ENCODE measurements around the gene ANAPC4.

Gene ANAPC4

DNA sequence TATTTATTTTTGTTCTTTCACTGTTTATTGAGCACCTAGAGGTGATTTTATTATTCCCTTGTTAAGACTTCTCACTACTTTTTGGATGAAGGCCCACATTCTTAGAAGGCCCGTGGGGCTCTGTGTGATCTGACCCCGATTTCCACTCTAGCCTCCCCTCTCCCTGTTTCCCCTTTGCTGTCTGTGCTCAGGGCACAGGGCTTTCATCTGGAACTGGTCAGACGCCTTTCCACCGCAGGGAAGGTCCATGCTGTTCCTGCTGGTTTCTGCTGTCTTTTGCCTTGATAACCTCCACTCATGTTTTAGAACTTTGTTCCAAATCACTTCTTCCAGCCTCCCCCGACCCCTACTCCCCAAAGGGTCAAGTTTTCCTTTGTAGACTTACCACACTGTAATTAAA lies 31.3 kb upstream of the ANAPC4 start:
- TF ChIP-seq TAF1 (IDR thresholded peaks at IDR 0.05; ENCODE audit: borderline replicate concordance, insufficient read depth, low read length) (no peak), POLR2AphosphoS5 (IDR thresholded peaks at IDR 0.05; ENCODE audit: low read depth, low read length) (no peak), FOXP2 (optimal IDR thresholded peaks at IDR 0.05; ENCODE audit: borderline replicate concordance, extremely low read depth, extremely low read length, insufficient read depth) (no peak), SIN3A (IDR thresholded peaks at IDR 0.05; ENCODE audit: borderline replicate concordance, insufficient read depth, low read length) (no peak)
- TF ChIP-seq, protein P1, sequence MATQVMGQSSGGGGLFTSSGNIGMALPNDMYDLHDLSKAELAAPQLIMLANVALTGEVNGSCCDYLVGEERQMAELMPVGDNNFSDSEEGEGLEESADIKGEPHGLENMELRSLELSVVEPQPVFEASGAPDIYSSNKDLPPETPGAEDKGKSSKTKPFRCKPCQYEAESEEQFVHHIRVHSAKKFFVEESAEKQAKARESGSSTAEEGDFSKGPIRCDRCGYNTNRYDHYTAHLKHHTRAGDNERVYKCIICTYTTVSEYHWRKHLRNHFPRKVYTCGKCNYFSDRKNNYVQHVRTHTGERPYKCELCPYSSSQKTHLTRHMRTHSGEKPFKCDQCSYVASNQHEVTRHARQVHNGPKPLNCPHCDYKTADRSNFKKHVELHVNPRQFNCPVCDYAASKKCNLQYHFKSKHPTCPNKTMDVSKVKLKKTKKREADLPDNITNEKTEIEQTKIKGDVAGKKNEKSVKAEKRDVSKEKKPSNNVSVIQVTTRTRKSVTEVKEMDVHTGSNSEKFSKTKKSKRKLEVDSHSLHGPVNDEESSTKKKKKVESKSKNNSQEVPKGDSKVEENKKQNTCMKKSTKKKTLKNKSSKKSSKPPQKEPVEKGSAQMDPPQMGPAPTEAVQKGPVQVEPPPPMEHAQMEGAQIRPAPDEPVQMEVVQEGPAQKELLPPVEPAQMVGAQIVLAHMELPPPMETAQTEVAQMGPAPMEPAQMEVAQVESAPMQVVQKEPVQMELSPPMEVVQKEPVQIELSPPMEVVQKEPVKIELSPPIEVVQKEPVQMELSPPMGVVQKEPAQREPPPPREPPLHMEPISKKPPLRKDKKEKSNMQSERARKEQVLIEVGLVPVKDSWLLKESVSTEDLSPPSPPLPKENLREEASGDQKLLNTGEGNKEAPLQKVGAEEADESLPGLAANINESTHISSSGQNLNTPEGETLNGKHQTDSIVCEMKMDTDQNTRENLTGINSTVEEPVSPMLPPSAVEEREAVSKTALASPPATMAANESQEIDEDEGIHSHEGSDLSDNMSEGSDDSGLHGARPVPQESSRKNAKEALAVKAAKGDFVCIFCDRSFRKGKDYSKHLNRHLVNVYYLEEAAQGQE (IDR thresholded peaks at IDR 0.05; ENCODE audit: insufficient read depth in 1 of 2, low read depth in 2 of 2, low read length in 2 of 2): no peak

GRCh38 chr4:25346913-25347312 lies 30.1 kb upstream of the ANAPC4 start:
- no peak for TF ChIP-seq FOXP2 (optimal IDR thresholded peaks at IDR 0.05; ENCODE audit: borderline replicate concordance, extremely low read depth, extremely low read length, insufficient read depth)
- no peak for TF ChIP-seq POLR2AphosphoS5 (IDR thresholded peaks at IDR 0.05; ENCODE audit: low read depth, low read length)
- no peak for TF ChIP-seq TAF1 (IDR thresholded peaks at IDR 0.05; ENCODE audit: borderline replicate concordance, insufficient read depth, low read length)
- TF ChIP-seq, protein P1 (IDR thresholded peaks at IDR 0.05; ENCODE audit: insufficient read depth in 1 of 2, low read depth in 2 of 2, low read length in 2 of 2): no peak
- no peak for TF ChIP-seq SIN3A (IDR thresholded peaks at IDR 0.05; ENCODE audit: borderline replicate concordance, insufficient read depth, low read length)

GRCh38 chr4:25347473-25347872 lies 29.6 kb upstream of the ANAPC4 start:
- TF ChIP-seq TAF1 (IDR thresholded peaks at IDR 0.05; ENCODE audit: borderline replicate concordance, insufficient read depth, low read length): no peak
- TF ChIP-seq, protein P1 (IDR thresholded peaks at IDR 0.05; ENCODE audit: insufficient read depth in 1 of 2, low read depth in 2 of 2, low read length in 2 of 2): no peak

DNA sequence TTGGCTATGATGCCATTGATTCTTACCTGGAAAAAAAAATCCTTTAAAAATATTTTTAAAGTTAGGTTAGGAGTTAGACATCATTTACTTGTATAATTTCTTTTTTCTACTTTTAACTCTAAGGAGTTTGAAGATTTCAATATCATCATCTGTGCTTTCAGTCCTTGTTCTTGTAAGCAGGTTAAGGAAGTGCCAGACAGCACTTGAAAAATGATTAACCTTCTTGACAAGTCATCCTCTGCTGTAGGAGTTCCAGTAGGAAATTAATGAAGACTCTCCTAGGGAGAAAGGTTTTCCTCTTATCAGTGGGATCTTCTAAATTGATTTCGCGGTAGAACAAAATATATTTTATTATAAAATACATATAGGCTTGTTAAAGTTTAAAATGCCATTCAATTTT lies 29.1 kb upstream of the ANAPC4 start:
- TF ChIP-seq POLR2AphosphoS5 (IDR thresholded peaks at IDR 0.05; ENCODE audit: low read depth, low read length) (no peak), TAF1 (IDR thresholded peaks at IDR 0.05; ENCODE audit: borderline replicate concordance, insufficient read depth, low read length) (no peak), SIN3A (IDR thresholded peaks at IDR 0.05; ENCODE audit: borderline replicate concordance, insufficient read depth, low read length) (no peak), FOXP2 (optimal IDR thresholded peaks at IDR 0.05; ENCODE audit: borderline replicate concordance, extremely low read depth, extremely low read length, insufficient read depth) (no peak)
- TF ChIP-seq, protein P1 (IDR thresholded peaks at IDR 0.05; ENCODE audit: insufficient read depth in 1 of 2, low read depth in 2 of 2, low read length in 2 of 2): no peak

GRCh38 chr4:25350561-25350960 lies 26.5 kb upstream of the ANAPC4 start:
- TF ChIP-seq, protein P1 (IDR thresholded peaks at IDR 0.05; ENCODE audit: insufficient read depth in 1 of 2, low read depth in 2 of 2, low read length in 2 of 2): no peak
- TF ChIP-seq FOXP2 (optimal IDR thresholded peaks at IDR 0.05; ENCODE audit: borderline replicate concordance, extremely low read depth, extremely low read length, insufficient read depth) (no peak), TAF1 (IDR thresholded peaks at IDR 0.05; ENCODE audit: borderline replicate concordance, insufficient read depth, low read length) (no peak), SIN3A (IDR thresholded peaks at IDR 0.05; ENCODE audit: borderline replicate concordance, insufficient read depth, low read length) (no peak), POLR2AphosphoS5 (IDR thresholded peaks at IDR 0.05; ENCODE audit: low read depth, low read length) (no peak)
